GM19099 (cell line): ENCODE results near the gene MYLK4.

Experiments used
- POLR2A ChIP-seq: IDR thresholded peaks from 3 replicates; pipeline ENCODE4 v1.6.1; 2011; ENCODE audit warnings: low read depth; ENCODE audit not compliant: insufficient read length; ENCODE audit errors: extremely low read depth

The MYLK4 gene

GRCh38 chr6:2614155-2614554, 136.6 kb downstream of the MYLK4 start:
- TF ChIP-seq POLR2A = no peak
